ENCODE measurements around the gene FAM200C. TPM values are rescaled to one million over a fixed set of nuclear protein-coding genes. Genes with fewer than 3 reads are reported as not detected.

Gene FAM200C
- total and polyA plus RNA-seq, 5 donors from 2014 or later, result 0.17 to 0.37 (median 0.35) TPM; not detected in 1

- peaks cover 31% of the 10 kb centered on the region for H3K27me3 ChIP-seq (ENCODE audit: control insufficient read depth, insufficient read depth, low read length)
- ATAC-seq (ENCODE audit: low read depth in 2 of 2) (no peak), DNase-seq (no peak)
- H3K36me3 Mint-ChIP-seq, result no peaks in the 10 kb centered on the region
- no peak overlapping the region for H3K27ac ChIP-seq (ENCODE audit: insufficient read depth, low read length, poor library complexity, severe bottlenecking)
- H3K27ac Mint-ChIP-seq, result no peak overlapping the region
- H3K4me3 Mint-ChIP-seq, result no peak overlapping the region
- H3K9me3 ChIP-seq (ENCODE audit: control insufficient read depth in 2 of 2, low read length in 2 of 2), result no peaks in the 10 kb centered on the region
- H3K9me3 Mint-ChIP-seq, result peaks cover 0 to 1% (median 0%) of the 10 kb centered on the region in 7 donors
- no peak overlapping the region for H3K4me3 ChIP-seq (ENCODE audit: low read depth, low read length)
- H3K4me1 ChIP-seq (ENCODE audit: control insufficient read depth, insufficient read depth, low read length, poor library complexity, severe bottlenecking), result peaks cover 5% of the 10 kb centered on the region
- H3K4me1 Mint-ChIP-seq, result peaks cover 0 to 17% (median 3%) of the 10 kb centered on the region in 4 donors
- peaks cover 47% of the 10 kb centered on the region for H3K27me3 Mint-ChIP-seq
- no peaks in the 10 kb centered on the region for H3K36me3 ChIP-seq (ENCODE audit: control insufficient read depth, insufficient read depth, low read length)
Observed at GRCh38 chr5:160366230-160366629, 33.6 kb downstream of the FAM200C start.

- Histone ChIP-seq H3K4me1 (ENCODE audit: control insufficient read depth, insufficient read depth, low read length, poor library complexity, severe bottlenecking) (no peaks in the 10 kb centered on the region), H3K4me3 (ENCODE audit: low read depth, low read length) (no peak overlapping the region), H3K9me3 (ENCODE audit: control insufficient read depth in 2 of 2, low read length in 2 of 2) (no peaks in the 10 kb centered on the region), H3K27ac (ENCODE audit: insufficient read depth, low read length, poor library complexity, severe bottlenecking) (no peak overlapping the region), H3K36me3 (ENCODE audit: control insufficient read depth, insufficient read depth, low read length) (no peaks in the 10 kb centered on the region), H3K27me3 (ENCODE audit: control insufficient read depth, insufficient read depth, low read length) (peaks cover 10% of the 10 kb centered on the region)
- H3K4me1 Mint-ChIP-seq, result peaks cover 0 to 1% (median 0%) of the 10 kb centered on the region in 4 donors
- peaks cover 43% of the 10 kb centered on the region for H3K27me3 Mint-ChIP-seq
- peaks cover 0 to 1% (median 0%) of the 10 kb centered on the region in 7 donors for H3K9me3 Mint-ChIP-seq
- H3K36me3 Mint-ChIP-seq, result no peaks in the 10 kb centered on the region
- DNase-seq (no peak), ATAC-seq (ENCODE audit: low read depth in 2 of 2) (no peak)
- H3K27ac Mint-ChIP-seq, result no peak overlapping the region
- H3K4me3 Mint-ChIP-seq, result no peak overlapping the region
Observed at GRCh38 chr5:160363660-160364395, 36.0 kb downstream of the FAM200C start.

GRCh38 chr5:160363211-160363610 is 36.6 kb downstream of the FAM200C start:
- H3K4me3 Mint-ChIP-seq, result no peak overlapping the region
- H3K27me3 ChIP-seq (ENCODE audit: control insufficient read depth, insufficient read depth, low read length), result peaks cover 5% of the 10 kb centered on the region
- no peak for ATAC-seq (ENCODE audit: low read depth in 2 of 2)
- H3K36me3 Mint-ChIP-seq, result no peaks in the 10 kb centered on the region
- H3K27ac Mint-ChIP-seq, result no peak overlapping the region
- peaks cover 0 to 1% (median 0%) of the 10 kb centered on the region in 7 donors for H3K9me3 Mint-ChIP-seq
- H3K4me1 Mint-ChIP-seq, result no peaks in the 10 kb centered on the region
- no peak overlapping the region for H3K27ac ChIP-seq (ENCODE audit: insufficient read depth, low read length, poor library complexity, severe bottlenecking)
- H3K36me3 ChIP-seq (ENCODE audit: control insufficient read depth, insufficient read depth, low read length), result no peaks in the 10 kb centered on the region
- no peaks in the 10 kb centered on the region for H3K4me1 ChIP-seq (ENCODE audit: control insufficient read depth, insufficient read depth, low read length, poor library complexity, severe bottlenecking)
- no peak overlapping the region for H3K4me3 ChIP-seq (ENCODE audit: low read depth, low read length)
- H3K27me3 Mint-ChIP-seq, result peaks cover 38% of the 10 kb centered on the region
- no peaks in the 10 kb centered on the region for H3K9me3 ChIP-seq (ENCODE audit: control insufficient read depth in 2 of 2, low read length in 2 of 2)
- no peak for DNase-seq

- Histone ChIP-seq H3K27me3 (ENCODE audit: control insufficient read depth, insufficient read depth, low read length) (peaks cover 5% of the 10 kb centered on the region), H3K36me3 (ENCODE audit: control insufficient read depth, insufficient read depth, low read length) (no peaks in the 10 kb centered on the region), H3K27ac (ENCODE audit: insufficient read depth, low read length, poor library complexity, severe bottlenecking) (no peak overlapping the region), H3K4me1 (ENCODE audit: control insufficient read depth, insufficient read depth, low read length, poor library complexity, severe bottlenecking) (no peaks in the 10 kb centered on the region), H3K4me3 (ENCODE audit: low read depth, low read length) (no peak overlapping the region), H3K9me3 (ENCODE audit: control insufficient read depth in 2 of 2, low read length in 2 of 2) (no peaks in the 10 kb centered on the region)
- peaks cover 0 to 1% (median 0%) of the 10 kb centered on the region in 7 donors for H3K9me3 Mint-ChIP-seq
- no peak overlapping the region for H3K4me3 Mint-ChIP-seq
- peaks cover 34% of the 10 kb centered on the region for H3K27me3 Mint-ChIP-seq
- no peaks in the 10 kb centered on the region for H3K36me3 Mint-ChIP-seq
- H3K27ac Mint-ChIP-seq, result no peak overlapping the region
- H3K4me1 Mint-ChIP-seq, result no peaks in the 10 kb centered on the region
- ATAC-seq (ENCODE audit: low read depth in 2 of 2), result no peak
- no peak for DNase-seq
Observed at GRCh38 chr5:160361624-160362228, 38.1 kb downstream of the FAM200C start.

DNA sequence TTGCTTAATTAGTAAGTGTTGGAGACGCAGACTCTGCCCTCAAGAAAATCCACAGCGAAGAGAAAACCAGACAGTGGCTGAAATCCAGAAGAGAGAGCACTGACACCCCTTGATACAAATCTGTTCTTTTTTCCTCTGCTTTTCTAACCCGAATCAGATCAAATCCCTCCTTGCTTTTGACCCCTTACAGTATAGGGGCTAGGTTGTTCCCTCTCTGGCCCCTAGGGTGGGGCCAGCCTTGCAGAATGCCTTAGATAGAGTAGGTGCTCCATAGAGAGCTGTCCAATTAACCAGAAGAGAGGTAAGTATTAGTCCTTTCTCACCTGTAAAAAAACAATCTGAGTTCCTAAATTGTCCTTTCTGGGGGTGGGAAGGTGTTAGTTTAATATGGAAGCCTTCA is 39.5 kb downstream of the FAM200C start:
- Mint-ChIP-seq H3K27ac (no peak overlapping the region), H3K4me1 (no peaks in the 10 kb centered on the region), H3K27me3 (peaks cover 27% of the 10 kb centered on the region), H3K4me3 (no peak overlapping the region), H3K9me3 (peaks cover 0 to 1% (median 0%) of the 10 kb centered on the region in 7 donors), H3K36me3 (no peaks in the 10 kb centered on the region)
- H3K36me3 ChIP-seq (ENCODE audit: control insufficient read depth, insufficient read depth, low read length), result no peaks in the 10 kb centered on the region
- no peak overlapping the region for H3K27ac ChIP-seq (ENCODE audit: insufficient read depth, low read length, poor library complexity, severe bottlenecking)
- ATAC-seq (ENCODE audit: low read depth in 2 of 2) (no peak), DNase-seq (no peak)
- H3K9me3 ChIP-seq (ENCODE audit: control insufficient read depth in 2 of 2, low read length in 2 of 2), result no peaks in the 10 kb centered on the region
- peaks cover 2% of the 10 kb centered on the region for H3K27me3 ChIP-seq (ENCODE audit: control insufficient read depth, insufficient read depth, low read length)
- no peaks in the 10 kb centered on the region for H3K4me1 ChIP-seq (ENCODE audit: control insufficient read depth, insufficient read depth, low read length, poor library complexity, severe bottlenecking)
- H3K4me3 ChIP-seq (ENCODE audit: low read depth, low read length), result no peak overlapping the region

DNA sequence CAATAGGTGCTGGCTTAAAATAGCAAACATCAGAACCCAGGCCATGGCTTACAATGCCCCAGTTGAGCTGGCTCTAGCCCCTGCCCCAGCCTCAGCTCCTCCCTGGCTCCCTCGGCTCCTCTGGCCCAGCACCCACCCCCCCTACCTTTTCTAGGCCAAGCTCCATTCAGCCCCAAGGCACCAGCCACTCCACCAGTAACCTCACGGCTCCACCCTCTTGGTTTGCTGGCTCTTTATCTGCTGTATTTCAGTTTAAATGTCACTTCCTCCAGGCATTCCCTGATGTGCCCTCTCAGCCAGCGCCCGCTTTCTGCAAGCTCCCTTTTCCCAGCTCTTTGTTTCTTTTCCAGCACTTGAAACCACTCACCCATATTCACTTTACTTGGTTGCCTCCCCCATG is 40.0 kb downstream of the FAM200C start:
- H3K4me3 ChIP-seq (ENCODE audit: low read depth, low read length), result no peak overlapping the region
- H3K27me3 ChIP-seq (ENCODE audit: control insufficient read depth, insufficient read depth, low read length), result peaks cover 2% of the 10 kb centered on the region
- no peak for DNase-seq
- no peaks in the 10 kb centered on the region for H3K36me3 Mint-ChIP-seq
- no peaks in the 10 kb centered on the region for H3K4me1 ChIP-seq (ENCODE audit: control insufficient read depth, insufficient read depth, low read length, poor library complexity, severe bottlenecking)
- H3K9me3 Mint-ChIP-seq, result peaks cover 0 to 1% (median 0%) of the 10 kb centered on the region in 7 donors
- peaks cover 24% of the 10 kb centered on the region for H3K27me3 Mint-ChIP-seq
- no peak for ATAC-seq (ENCODE audit: low read depth in 2 of 2)
- no peaks in the 10 kb centered on the region for H3K9me3 ChIP-seq (ENCODE audit: control insufficient read depth in 2 of 2, low read length in 2 of 2)
- H3K27ac Mint-ChIP-seq, result no peak overlapping the region
- no peak overlapping the region for H3K4me3 Mint-ChIP-seq
- H3K4me1 Mint-ChIP-seq, result no peaks in the 10 kb centered on the region
- no peaks in the 10 kb centered on the region for H3K36me3 ChIP-seq (ENCODE audit: control insufficient read depth, insufficient read depth, low read length)
- no peak overlapping the region for H3K27ac ChIP-seq (ENCODE audit: insufficient read depth, low read length, poor library complexity, severe bottlenecking)

DNA sequence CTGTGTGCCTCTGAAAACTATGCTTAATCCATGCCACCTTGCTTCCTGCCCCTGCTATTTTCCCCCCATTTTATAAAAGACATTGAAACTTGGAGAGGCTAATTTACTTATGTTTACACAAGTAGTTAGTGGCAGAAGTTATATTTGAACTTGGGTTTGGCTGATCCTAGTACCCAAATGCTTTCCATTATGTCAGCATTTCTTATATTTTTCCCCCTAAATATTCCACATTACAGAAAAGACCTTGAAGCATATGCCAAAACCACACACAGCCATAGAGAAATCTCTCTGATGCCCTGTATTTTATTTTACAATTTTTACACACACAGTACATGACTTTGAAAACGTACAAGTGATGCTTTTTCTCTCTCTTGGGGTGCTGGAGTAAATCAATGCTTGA is 40.6 kb downstream of the FAM200C start:
- H3K9me3 Mint-ChIP-seq, result peaks cover 0 to 1% (median 0%) of the 10 kb centered on the region in 7 donors
- H3K4me3 ChIP-seq (ENCODE audit: low read depth, low read length), result no peak overlapping the region
- H3K27me3 Mint-ChIP-seq, result peaks cover 19% of the 10 kb centered on the region
- no peak for DNase-seq
- no peaks in the 10 kb centered on the region for H3K9me3 ChIP-seq (ENCODE audit: control insufficient read depth in 2 of 2, low read length in 2 of 2)
- no peaks in the 10 kb centered on the region for H3K4me1 ChIP-seq (ENCODE audit: control insufficient read depth, insufficient read depth, low read length, poor library complexity, severe bottlenecking)
- no peaks in the 10 kb centered on the region for H3K27me3 ChIP-seq (ENCODE audit: control insufficient read depth, insufficient read depth, low read length)
- no peaks in the 10 kb centered on the region for H3K4me1 Mint-ChIP-seq
- no peaks in the 10 kb centered on the region for H3K36me3 Mint-ChIP-seq
- H3K27ac ChIP-seq (ENCODE audit: insufficient read depth, low read length, poor library complexity, severe bottlenecking), result no peak overlapping the region
- H3K36me3 ChIP-seq (ENCODE audit: control insufficient read depth, insufficient read depth, low read length), result no peaks in the 10 kb centered on the region
- H3K27ac Mint-ChIP-seq, result no peak overlapping the region
- no peak overlapping the region for H3K4me3 Mint-ChIP-seq
- no peak for ATAC-seq (ENCODE audit: low read depth in 2 of 2)

Measured in CD4-positive, CD25-positive, alpha-beta regulatory T cell (primary cell).